ENCODE measurements around the gene MRPL43. TPM values are rescaled to one million over a fixed set of nuclear protein-coding genes. Genes with fewer than 3 reads are reported as not detected.

MRPL43 gene
- total RNA-seq, 6 experiments from 2014 or later, result 37.0 to 73.5 (median 45.0) TPM

GRCh38 chr10:101015582-101015973 is 28.3 kb upstream of the MRPL43 start:
- Histone ChIP-seq H3K27me3 (no peaks in the 10 kb centered on the region), H3K4me3 (no peak overlapping the region), H3K36me3 (no peaks in the 10 kb centered on the region), H3K27ac (no peak overlapping the region), H3K4me1 (peaks cover 0 to 8% (median 2%) of the 10 kb centered on the region in 4 donors), H3K9me3 (no peaks in the 10 kb centered on the region)
- DNase-seq, result no peak
- intact Hi-C loops (cut with DNase I), result no loop called here
- WGBS (ENCODE audit: insufficient coverage, low coverage, low lambda C conversion rate, missing lambda C conversion rate), result 80% methylated on average over 1 of the region's 8 CpGs
- no peak for ATAC-seq
- TF ChIP-seq POLR2A (IDR thresholded peaks at IDR 0.05), result no peak
- no peak for TF ChIP-seq CTCF (IDR thresholded peaks at IDR 0.05)

- no peak overlapping the region for H3K27ac ChIP-seq
- 35% methylated on average over 5 of the region's 7 CpGs for WGBS (ENCODE audit: insufficient coverage, low coverage, low lambda C conversion rate, missing lambda C conversion rate)
- H3K9me3 ChIP-seq, result no peaks in the 10 kb centered on the region
- H3K4me1 ChIP-seq, result peaks cover 0 to 8% (median 2%) of the 10 kb centered on the region in 4 donors
- no peak for TF ChIP-seq POLR2A (IDR thresholded peaks at IDR 0.05)
- TF ChIP-seq CTCF (IDR thresholded peaks at IDR 0.05), result no peak
- intact Hi-C loops (cut with DNase I), result no loop called here
- H3K27me3 ChIP-seq, result no peaks in the 10 kb centered on the region
- no peaks in the 10 kb centered on the region for H3K36me3 ChIP-seq
- no peak overlapping the region for H3K4me3 ChIP-seq
- DNase-seq, result no peak
- ATAC-seq, result no peak
These were observed 27.8 kb upstream of the MRPL43 start for GRCh38 chr10:101014966-101015581.

- ATAC-seq, result peak; percentile 77 to 85 (median 82)
- intact Hi-C loops (cut with DNase I), result no loop called here
- TF ChIP-seq CTCF (IDR thresholded peaks at IDR 0.05) (peak; percentile 85 to 89 (median 88)), POLR2A (IDR thresholded peaks at IDR 0.05) (no peak)
These were observed 27.1 kb upstream of the MRPL43 start for GRCh38 chr10:101014230-101014884.

GRCh38 chr10:101013365-101013825 is 26.1 kb upstream of the MRPL43 start:
- no peak for ATAC-seq
- TF ChIP-seq POLR2A (IDR thresholded peaks at IDR 0.05), result no peak
- no peak for TF ChIP-seq CTCF (IDR thresholded peaks at IDR 0.05)
- DNase-seq, result no peak
- intact Hi-C loops (cut with DNase I), result no loop called here
- peaks cover 0 to 5% (median 2%) of the 10 kb centered on the region in 4 donors for H3K4me1 ChIP-seq
- 25% methylated on average over 6 of the region's 9 CpGs for WGBS (ENCODE audit: insufficient coverage, low coverage, low lambda C conversion rate, missing lambda C conversion rate)
- H3K9me3 ChIP-seq, result no peaks in the 10 kb centered on the region
- H3K27ac ChIP-seq, result no peak overlapping the region
- no peak overlapping the region for H3K4me3 ChIP-seq
- H3K27me3 ChIP-seq, result no peaks in the 10 kb centered on the region
- no peaks in the 10 kb centered on the region for H3K36me3 ChIP-seq

More at GRCh38 chr10:101014230-101014884, 27.1 kb upstream of the MRPL43 start:
- DNase-seq, result peak; percentile 73 to 79 (median 77)
- no peaks in the 10 kb centered on the region for H3K27me3 ChIP-seq
- no peaks in the 10 kb centered on the region for H3K36me3 ChIP-seq
- H3K4me3 ChIP-seq, result no peak overlapping the region
- peaks cover 0 to 8% (median 2%) of the 10 kb centered on the region in 4 donors for H3K4me1 ChIP-seq
- no peak overlapping the region for H3K27ac ChIP-seq
- 0% methylated on average over 7 of the region's 11 CpGs for WGBS (ENCODE audit: insufficient coverage, low coverage, low lambda C conversion rate, missing lambda C conversion rate)
- no peaks in the 10 kb centered on the region for H3K9me3 ChIP-seq

All from right lobe of liver (tissue), 6 donors.